DMS153 treated with DMSO at 0.1 percent for 48 hours (cell line): ENCODE measurements around the gene HEXD.
A peak's percentile ranks its signal among the peaks of the same experiment; 100 is the strongest.
"Not testable (repeated sequence)": the region's sequence is repeated elsewhere in the genome, so short reads cannot be mapped to it uniquely, and the experiment has no call there.

Source experiments
- DNase-seq: peaks from one replicate; lab custom pipeline; 2025; ENCODE audit not compliant: unreplicated experiment; lab: John Stamatoyannopoulos, UW

HEXD gene

GRCh38 chr17:82396601-82397435 is 21.3 kb upstream of the HEXD start:
- no peak for DNase-seq

DNA sequence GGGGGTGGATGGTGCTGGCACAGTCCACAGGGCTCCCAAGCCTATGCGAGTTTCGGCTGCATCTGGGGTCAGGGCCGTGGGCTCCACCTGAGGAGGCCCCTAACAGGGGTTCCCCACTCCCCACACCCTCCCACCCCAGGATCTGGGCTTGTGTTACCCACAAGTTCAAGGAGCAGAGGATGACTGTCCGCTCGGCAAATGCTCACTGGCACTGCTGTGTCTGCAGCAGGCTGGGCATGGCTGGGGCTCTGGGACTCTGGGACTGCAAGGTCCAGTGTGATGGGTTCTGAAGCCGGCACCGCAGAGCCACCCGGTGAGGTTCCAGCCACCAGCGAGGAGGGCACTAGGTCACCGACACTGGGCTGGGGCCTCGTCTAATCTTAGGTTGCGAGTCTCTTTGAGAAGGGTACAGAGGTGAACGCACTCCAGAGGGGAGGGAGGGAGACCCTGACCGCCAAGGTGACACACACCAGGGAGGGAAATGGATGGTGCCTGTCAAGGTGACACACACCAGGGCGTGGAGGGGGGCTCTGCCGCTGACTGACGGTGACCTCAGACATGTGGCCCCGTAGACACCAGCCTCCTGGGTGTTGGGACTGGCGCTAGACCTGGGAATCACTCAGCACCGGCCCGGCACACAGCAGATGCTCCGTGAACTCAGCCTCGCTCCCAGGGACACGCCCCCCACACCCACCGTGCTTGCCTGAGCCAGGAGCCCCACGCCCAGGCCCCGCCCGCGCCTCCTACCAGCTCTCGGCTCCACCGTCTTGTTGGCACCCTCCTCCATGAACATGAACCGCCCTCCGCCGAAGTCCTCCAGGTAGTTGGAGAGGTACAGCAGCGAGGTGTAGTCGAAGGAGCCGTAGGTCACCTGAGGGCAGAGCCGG is 20.5 kb upstream of the HEXD start:
- DNase-seq = no peak

GRCh38 chr17:82399041-82399441 is 19.1 kb upstream of the HEXD start:
- no peak for DNase-seq

DNA sequence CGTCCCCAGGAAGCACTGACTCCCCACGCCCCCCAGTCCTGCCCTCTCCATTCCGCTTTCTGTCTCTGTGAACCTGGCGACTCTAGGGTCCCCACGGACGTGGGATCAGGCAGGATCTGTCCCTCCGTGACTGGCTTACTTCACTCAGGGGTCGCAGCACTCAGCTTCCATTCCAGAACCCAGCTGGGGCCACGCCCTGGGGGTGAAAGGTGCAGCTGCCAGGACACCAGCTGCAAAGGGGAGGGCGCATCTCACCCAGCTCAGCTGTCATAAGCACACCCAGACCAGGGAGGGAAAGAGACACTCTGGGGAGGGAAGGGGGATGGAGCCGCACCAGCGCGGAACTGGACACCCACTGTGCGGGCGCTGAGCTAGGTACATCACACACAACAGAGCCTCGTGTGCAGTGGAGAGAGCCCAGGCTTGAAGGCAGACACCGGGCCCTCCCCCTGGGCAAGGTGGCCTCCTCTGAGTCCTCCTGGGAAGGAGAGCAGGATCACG is 18.5 kb upstream of the HEXD start:
- no peak for DNase-seq

DNA sequence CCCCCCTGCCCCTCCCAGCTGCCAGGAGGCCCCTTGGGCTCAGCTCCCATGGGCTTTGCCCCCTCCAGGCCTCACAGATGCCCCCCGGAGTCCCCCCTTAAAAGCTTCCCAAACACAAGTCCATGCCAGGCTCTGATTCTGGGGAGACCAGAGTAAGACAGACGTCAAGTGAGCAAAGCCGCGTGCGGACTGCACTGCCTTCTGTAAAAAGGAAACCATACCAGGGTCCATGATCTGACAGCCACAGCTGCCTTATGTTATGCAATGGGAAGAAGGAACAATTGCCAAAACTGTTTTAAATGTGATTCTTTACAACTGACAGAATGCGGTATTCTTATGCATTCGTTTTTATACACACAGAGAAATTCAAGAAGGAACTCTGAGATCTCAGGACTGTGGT is 17.9 kb upstream of the HEXD start:
- no peak for DNase-seq

DNA sequence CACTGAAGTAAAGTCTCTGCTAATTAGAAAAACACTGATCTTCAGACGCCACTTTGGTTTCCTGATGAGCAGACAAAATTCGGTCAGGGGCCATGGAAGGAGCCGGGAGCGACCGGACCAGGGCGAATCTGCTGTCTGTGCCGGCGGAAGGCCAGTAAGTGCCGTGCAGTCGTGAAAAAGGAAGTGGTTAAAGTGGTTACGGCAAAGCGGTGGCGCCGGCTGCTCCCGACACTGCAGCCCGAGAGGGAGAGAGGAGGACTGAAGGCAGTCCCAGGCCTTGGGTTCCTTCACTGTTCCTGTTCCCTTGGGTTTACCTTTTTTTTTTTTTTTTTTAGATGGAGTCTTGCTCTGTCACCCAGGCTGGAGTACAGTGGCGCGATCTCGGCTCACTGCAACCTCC is 17.3 kb upstream of the HEXD start:
- DNase-seq = no peak

GRCh38 chr17:82402865-82403264 is 15.3 kb upstream of the HEXD start:
- no peak for DNase-seq

DNA sequence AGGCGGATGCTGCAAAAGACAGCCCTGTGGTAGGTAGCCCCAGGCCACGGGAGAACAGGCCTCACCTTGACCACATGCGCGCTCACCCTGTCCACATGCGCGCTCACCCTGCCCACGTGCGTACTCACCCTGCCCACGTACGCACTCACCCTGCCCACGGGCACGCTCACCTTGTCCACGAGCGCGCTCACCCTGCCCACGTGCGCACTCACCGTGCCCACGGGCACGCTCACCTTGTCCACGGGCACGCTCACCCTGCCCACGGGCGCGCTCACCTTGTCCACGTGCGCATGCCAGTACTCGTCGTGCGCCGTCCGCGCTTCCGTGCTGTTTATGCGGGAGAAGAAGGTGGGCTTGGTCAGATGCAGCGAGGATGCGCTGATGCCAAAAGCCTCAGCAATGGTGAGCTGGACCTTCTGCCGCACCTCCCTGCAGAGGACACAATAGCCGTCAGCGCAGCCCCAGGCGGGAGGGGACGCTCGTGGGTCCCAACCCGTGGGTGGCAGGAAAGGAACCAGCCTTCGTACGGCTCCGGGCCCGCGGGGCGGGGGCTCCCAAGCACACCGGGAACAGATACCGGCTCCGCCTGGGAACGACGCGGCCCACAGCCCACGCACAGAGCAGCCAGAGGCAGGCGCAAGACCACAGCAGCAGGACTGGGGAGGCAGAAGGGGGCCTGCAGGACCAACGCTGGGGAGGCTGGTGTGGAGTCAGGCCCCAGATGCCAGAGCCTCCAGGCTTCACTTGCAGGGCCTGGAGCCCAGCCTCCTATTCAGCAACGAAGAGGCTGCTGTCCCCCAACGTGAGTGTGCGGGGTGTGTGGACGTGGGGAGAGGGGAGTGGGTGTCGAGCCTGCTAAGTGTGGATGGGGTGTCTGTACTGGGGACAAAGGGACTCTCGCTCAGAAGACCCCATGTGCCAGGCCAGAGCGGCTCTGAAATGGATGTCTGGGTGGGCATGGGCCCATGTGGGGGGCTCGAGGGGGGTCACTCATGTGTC is 14.2 kb upstream of the HEXD start:
- no peak for DNase-seq

DNA sequence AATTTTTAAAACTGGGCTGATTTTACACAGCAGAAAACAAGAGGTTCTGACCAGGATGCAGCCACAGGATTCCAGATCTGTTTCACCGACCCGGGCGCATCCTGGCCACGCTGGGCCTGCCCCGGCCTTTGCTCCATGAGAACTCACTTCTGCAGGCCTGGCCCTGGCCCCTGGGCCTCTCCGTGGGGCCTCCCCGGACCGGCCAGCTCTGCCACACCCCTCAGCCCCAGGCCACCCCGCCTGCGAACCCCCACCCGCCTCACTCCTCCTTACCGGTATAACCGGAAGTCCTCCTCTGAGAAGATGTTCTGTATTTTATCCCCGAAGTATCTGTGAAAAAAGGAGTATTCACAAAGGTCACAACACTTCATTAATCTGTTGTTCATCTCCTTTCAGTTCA is 13.1 kb upstream of the HEXD start:
- no peak for DNase-seq

- no peak for DNase-seq
These were observed 11.9 kb upstream of the HEXD start for GRCh38 chr17:82406131-82406671.

DNA sequence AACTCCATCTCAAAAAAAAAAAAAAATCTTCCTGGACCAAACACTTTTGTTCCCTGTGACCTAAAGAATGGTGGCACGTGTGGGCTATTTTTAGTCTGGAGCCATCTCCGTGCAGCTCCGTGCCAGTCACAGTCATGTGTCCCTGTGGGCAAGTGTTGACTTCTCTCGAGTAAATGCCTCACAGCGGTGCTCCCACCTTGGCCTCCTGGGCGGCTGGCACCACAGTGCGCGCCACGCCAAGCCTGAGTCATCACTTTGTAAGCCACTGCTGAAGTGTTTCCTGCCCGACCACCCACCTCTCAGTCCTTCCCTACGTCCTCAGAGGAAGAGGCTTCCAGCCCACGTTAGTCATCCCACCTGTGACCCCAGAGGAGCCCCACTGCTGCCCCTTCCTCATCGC is 10.9 kb upstream of the HEXD start:
- DNase-seq = no peak

GRCh38 chr17:82408288-82408937 is 9.7 kb upstream of the HEXD start:
- DNase-seq = no peak

DNA sequence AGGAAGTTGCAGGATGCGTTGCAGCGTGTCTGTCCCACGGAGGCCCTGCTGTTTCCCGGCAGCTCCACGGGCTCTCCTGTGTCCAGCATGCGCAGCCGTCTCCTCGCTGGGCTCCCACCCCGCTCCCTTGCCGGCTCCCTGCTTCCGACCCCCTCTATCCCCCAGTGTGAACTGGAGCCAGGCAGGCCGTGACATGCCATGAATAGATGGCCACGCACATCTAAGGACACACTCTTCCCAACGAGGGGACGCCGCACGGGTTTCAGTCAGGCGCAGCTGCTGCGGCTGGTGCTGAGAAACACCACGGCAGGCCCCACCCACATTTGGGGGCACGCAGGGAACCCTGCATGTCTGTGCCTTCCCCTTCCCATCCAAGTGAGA is 9.2 kb upstream of the HEXD start:
- no peak for DNase-seq

- DNase-seq = no peak
These were observed 8.0 kb upstream of the HEXD start for GRCh38 chr17:82410014-82410716.

GRCh38 chr17:82411396-82412053 is 6.6 kb upstream of the HEXD start:
- no peak for DNase-seq

GRCh38 chr17:82412081-82412480 is 6.1 kb upstream of the HEXD start:
- DNase-seq = not testable (repeated sequence)

DNA sequence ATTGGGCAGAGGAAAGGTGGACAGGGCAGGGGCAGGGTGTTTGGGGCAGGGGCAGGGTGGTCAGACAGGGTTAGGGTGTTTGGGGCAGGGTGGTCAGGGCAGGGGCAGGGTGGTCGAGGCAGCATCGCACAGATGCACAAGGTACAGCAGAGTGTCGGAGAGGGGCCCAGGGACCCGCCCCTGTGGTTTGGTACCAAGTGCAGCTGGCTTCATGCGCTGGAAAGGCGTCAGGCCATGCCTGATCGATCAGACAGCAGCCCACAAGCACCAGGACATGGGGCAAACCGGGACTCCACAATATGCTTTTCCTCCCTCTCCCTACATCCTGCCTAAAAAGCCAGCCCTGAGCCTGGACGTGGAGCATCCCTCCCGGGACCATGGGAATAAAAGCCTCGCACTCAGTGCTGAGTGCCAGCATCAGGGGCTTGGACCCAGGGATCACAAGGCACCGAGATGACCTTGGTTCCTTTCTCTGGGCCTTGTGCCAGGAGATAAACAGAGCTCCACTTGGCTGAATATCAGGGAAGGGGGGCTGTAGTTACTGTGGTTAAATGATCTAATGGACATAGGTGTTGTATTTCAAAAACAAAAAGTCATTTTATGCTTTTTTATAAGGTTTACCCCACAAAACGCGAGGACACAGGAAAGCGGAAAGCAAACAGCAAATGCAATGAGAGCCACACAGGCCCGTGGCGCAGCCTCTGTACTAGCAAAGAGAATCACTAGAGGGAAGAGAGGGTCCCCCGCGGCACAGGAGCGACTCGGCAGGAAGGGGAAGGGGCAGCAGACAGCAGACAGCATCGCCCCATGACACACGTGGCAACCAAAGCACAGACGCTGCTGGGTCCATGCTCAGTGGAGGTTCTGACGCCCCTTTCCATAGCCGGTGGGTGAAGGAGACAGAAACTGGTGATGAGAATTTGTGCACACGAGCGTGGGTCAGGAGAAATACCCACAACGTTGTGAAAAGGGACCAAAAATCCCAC is 5.3 kb upstream of the HEXD start:
- DNase-seq = peak; percentile 52
